ENCODE data around the gene SPDYE17. TPM values are rescaled to one million over a fixed set of nuclear protein-coding genes. Genes with fewer than 3 reads are reported as not detected.
"Not testable (repeated sequence)": the region's sequence is repeated elsewhere in the genome, so short reads cannot be mapped to it uniquely, and the experiment has no call there.

Gene SPDYE17
- total RNA-seq, 1 experiment from 2014 or later = 0.22 TPM

DNA sequence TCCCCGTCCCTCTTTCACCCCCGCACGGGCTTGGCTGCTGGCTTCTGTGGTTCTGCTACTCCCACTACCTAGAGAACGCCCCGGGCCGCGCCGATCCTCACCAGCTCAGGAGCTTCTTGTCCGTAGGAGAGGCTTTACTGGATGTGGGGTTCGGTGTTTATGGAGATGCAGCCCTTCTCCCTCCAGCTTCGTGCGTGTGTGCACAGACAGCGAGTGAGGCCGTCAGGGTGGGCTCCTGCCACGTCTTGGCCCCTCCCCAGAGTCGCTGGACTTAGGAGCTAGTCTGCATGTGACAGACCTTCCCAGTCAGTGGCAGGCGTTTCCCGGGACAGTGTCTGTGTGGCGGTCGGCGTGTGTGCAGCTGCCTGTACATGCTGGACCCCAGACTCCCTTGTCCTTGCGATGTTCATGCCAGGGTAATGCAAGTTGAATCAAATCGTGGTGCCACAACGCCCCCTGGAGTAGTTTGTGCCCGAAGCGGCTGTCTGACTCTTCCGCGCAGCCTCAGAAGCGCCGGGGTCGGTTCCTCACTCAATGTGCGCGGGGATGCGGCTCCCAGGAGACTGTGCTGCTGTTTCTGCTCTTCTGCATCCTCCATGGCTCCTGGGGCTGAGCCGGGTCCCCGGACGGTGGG, 32.6 kb downstream of the SPDYE17 start:
- DNase-seq (ENCODE audit: extremely low read depth, low read depth) = not testable (repeated sequence)

DNA sequence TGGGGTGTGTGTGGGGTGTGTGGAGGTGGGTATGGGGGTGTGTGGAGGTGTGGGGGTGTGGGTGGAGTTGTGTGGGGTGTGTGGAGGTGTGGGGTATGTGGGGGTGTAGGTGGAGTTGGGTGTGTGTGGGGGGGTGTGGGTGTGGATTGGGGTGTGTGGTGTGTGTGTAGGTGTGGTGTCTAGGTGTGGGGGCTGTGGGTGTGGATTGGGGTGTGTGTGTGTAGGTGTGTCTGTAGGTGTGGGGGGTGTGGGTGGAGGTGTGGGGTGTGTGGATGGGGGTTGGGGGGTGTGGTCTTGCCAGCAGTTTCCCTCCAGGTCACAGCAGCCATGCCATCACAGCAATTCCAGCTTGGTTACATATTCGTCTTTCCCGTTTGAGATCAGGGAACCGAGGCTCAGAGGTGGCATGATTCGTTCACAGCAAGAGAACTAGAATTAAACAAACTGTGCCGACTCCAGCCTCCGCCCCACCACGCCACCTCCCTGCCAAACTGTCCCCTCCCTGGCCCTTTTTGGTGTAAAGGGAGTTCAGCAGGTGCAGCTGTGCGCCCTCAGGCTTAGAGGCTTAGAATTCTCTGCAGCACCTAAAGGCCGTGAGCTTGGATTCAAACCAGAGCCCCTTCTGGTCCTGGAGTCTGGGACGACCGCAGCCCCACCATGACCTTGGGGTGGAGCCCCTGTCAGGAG, 33.3 kb downstream of the SPDYE17 start:
- DNase-seq (ENCODE audit: extremely low read depth, low read depth) = not testable (repeated sequence)

DNA sequence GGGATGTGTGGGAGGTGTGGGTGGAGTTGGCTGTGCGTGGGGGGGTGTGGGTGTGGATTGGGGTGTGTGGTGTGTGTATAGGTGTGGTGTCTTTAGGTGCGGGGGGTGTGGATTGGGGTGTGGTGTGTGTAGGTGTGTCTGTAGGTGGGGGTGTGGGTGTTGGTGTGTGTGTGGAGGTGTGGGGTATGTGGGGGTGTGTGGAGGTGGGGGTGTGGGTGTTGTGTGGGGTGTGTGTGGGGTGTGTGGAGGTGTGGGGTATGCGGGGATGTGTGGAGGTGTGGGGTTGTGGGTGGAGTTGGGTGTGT, 33.9 kb downstream of the SPDYE17 start:
- no peak for DNase-seq (ENCODE audit: extremely low read depth, low read depth)

DNA sequence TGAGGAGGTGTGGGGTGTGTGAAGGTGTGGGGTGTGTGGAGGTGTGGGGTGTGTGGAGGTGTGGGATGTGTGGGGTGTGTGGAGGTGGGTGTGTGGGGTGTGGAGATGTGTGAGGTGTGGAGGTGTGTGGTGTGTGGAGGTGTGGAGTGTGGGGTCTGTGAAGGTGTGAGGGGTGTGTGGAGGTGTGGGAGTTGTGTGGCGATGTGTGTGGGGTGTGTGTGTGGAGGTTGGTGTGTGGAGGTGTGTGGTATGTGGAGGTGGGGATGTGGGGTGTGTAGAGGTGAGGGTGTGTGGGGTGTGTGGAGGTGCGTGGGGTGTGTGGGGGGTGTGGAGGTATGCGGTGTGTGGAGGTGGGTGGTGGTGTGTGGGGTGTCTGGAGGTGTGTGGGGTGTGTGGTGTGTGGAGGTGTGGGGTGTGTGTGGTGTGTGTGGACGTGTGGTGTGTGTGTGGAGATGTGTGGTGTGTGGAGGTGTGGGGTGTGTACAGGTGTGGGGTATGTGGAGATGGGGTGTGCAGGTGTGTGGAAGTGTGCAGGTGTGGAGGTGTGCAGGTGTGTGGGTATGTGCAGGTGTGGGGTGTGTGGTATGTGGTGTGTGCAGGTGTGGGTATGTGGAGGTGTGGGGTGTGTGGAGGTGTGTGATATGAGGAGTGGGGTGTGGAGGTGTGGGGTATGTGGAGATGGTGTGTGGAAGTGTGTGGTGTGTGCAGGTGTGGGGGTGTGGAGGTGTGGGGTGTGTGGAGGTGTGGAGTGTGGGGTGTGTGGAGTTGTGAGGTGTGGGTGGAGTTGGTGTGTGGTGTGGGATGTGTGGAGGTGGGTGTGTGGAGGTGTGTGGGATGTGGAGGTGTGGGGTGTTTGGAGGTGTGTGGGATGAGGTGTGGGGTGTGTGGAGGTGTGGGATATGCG, 34.5 kb downstream of the SPDYE17 start:
- DNase-seq (ENCODE audit: extremely low read depth, low read depth) = no peak

- not testable (repeated sequence) for DNase-seq (ENCODE audit: extremely low read depth, low read depth)
These were observed 35.2 kb downstream of the SPDYE17 start for GRCh38 chr7:76996932-76997331.

DNA sequence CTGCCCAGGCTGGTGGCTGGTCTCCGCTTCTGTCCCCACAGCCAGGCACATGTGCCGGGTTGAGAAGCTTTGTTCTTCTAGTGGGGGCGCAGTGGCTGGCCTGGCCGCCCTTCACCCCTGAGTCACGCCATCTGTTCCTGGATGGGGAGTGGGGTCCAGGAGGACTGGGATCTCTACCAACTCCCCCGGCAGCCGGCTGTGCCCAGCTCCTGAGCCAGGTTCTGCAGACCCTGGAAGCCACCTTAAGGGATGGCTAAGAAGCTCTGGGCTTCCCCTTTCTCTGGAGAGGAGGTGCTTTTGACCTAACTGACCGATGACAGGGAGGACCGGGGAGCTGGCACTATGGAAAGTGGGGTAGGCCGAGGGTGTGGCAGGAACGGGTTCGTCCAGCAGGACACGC, 37.9 kb downstream of the SPDYE17 start:
- DNase-seq (ENCODE audit: extremely low read depth, low read depth) = not testable (repeated sequence)

DNA sequence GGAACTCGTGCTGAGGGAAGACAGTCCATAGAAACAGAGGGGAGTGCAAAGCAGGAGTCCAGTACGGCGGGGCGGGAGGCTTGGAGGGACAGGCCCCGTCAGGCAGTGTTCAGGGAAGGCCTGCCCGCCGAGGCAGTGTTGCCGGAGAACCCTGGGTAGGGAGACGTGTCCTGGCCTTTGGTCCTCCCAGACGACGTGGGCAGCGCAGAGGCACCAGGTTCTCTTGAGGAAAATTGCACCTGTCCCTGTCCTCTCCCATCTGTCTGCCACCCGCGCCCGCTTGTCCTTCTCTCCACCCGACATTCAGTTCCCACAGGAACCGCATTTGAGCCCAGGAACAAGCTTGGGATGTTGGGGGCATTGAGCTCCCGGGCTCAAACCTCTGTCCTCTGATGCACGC, 38.3 kb downstream of the SPDYE17 start:
- DNase-seq (ENCODE audit: extremely low read depth, low read depth) = not testable (repeated sequence)

DNA sequence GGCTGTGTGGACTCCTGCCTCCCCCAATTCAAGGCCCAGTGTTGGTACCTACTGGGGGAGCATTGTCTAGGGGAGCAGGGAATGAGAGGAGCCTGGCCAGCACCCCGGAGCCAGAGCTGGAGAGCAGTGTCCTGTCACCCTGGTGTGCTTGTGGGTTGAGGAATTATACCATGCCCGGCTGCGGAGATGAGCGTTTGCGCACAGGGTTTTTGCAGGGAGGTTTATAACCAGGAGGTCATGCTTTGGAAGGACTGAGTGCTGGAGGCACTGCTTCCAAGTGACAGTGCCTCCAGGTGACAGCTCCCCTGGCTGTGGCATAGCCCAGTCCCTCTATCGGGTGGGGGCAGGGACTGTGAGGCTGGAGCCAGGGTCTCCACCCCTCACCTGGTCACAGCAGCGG, 39.3 kb downstream of the SPDYE17 start:
- DNase-seq (ENCODE audit: extremely low read depth, low read depth) = not testable (repeated sequence)

- not testable (repeated sequence) for DNase-seq (ENCODE audit: extremely low read depth, low read depth)
These were observed 40.0 kb downstream of the SPDYE17 start for GRCh38 chr7:76992204-76992603.

- not testable (repeated sequence) for DNase-seq (ENCODE audit: extremely low read depth, low read depth)
These were observed 42.0 kb downstream of the SPDYE17 start for GRCh38 chr7:76990202-76990601.

- not testable (repeated sequence) for DNase-seq (ENCODE audit: extremely low read depth, low read depth)
These were observed 46.0 kb downstream of the SPDYE17 start for GRCh38 chr7:76985924-76986717.

DNA sequence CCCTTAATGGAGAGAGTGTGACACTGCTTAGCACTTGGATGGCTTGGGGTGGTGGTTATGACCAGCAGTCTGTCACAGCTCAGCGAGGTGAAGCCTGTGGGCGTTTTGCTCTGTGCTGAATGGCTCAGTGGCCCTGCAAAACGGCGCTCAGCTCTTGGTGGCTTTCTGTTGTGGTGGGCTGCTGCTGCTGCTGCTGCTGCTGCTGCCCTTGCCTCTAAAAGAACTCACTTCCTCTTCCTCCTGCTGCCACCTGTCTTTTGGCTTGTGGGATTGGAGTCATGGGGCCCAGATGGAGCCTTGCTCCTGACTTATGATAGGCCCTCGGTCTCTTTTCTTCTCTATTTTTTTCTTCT, 47.4 kb downstream of the SPDYE17 start:
- DNase-seq (ENCODE audit: extremely low read depth, low read depth) = not testable (repeated sequence)

- not testable (repeated sequence) for DNase-seq (ENCODE audit: extremely low read depth, low read depth)
These were observed 48.0 kb downstream of the SPDYE17 start for GRCh38 chr7:76983937-76984783.

GRCh38 chr7:76983333-76983732, 48.8 kb downstream of the SPDYE17 start:
- DNase-seq (ENCODE audit: extremely low read depth, low read depth) = not testable (repeated sequence)

- not testable (repeated sequence) for DNase-seq (ENCODE audit: extremely low read depth, low read depth)
These were observed 49.7 kb downstream of the SPDYE17 start for GRCh38 chr7:76982501-76982900.

DNA sequence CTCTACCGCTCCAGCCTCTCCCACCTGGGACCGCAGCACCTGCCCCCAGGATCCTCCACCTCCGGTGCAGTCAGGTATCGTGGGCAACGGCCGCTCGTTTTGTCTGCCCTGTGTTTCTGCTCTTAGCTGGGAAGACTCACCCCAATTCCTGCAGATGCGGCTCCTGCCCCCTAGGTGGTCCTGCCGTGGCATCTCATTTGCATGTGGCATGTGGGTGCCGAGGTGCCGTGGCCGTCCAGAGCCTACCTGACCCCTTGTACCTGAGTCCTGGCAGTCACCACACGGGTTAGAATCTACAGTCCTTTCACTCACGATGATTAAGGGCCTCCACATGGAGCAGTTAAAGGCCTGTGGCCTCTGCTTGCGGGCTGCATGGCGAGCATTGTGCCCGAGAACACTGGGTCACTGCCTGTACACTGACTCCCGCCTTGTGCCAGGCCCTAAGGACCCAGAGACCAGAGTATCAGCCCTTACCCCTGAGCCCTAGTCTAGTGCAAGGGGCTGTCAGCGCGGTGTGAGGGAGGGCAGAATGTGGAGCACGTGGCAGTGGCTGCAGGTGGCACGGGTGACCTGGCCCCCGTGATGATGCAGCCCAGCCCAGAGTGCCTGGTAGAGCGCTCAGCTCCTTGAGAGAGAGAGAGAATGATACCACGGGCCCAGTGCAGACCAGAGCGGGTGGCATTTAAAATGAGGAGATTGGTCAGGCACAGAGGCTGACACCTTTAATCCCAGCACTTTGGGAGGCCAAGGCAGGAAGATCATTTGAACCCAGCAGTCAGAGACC, 50.8 kb downstream of the SPDYE17 start:
- not testable (repeated sequence) for DNase-seq (ENCODE audit: extremely low read depth, low read depth)

GRCh38 chr7:76980576-76980975, 51.6 kb downstream of the SPDYE17 start:
- DNase-seq (ENCODE audit: extremely low read depth, low read depth) = not testable (repeated sequence)

DNA sequence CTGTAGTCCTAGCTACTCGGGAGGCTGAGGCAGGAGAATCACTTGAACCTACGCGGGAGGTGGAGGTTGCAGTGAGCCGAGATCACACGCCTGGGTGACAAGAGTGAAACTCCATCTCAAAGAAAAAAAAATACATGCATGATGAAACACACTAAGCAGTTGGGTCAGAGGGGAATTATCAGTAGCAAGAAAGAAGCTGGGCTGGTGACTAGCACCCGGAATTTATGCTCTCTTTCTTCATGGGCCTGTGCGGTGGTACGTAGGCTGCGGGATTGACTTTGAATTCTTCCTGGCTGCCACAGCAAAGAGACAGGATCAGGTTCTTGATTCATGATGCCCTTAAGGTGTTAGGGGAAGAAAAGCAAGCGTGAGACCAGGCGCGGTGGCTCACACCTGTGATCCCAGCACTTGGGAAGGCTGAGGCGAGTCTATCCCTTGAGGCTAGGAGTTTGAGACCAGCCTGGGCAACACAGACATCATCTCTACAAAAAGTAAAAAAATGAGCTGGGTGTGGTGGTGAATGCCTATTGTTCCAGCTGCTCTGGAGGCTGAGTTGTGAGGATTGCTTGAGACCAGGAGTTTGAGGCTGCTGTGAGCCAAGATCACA, 54.3 kb downstream of the SPDYE17 start:
- not testable (repeated sequence) for DNase-seq (ENCODE audit: extremely low read depth, low read depth)
